Measurements from ENCODE around the gene PHTF1.

PHTF1 gene

GRCh38 chr1:113665071-113665470 lies 94.2 kb downstream of the PHTF1 start:
- DNase-seq (ENCODE audit: low spot score), result no peak

GRCh38 chr1:113663165-113663951 lies 95.9 kb downstream of the PHTF1 start:
- no peak for DNase-seq (ENCODE audit: low spot score)

GRCh38 chr1:113662101-113662500 lies 97.2 kb downstream of the PHTF1 start:
- DNase-seq (ENCODE audit: low spot score), result no peak

GRCh38 chr1:113660088-113660487 lies 99.2 kb downstream of the PHTF1 start:
- no peak for DNase-seq (ENCODE audit: low spot score)

GRCh38 chr1:113659556-113659955 lies 99.7 kb downstream of the PHTF1 start:
- DNase-seq (ENCODE audit: low spot score), result no peak

DNA sequence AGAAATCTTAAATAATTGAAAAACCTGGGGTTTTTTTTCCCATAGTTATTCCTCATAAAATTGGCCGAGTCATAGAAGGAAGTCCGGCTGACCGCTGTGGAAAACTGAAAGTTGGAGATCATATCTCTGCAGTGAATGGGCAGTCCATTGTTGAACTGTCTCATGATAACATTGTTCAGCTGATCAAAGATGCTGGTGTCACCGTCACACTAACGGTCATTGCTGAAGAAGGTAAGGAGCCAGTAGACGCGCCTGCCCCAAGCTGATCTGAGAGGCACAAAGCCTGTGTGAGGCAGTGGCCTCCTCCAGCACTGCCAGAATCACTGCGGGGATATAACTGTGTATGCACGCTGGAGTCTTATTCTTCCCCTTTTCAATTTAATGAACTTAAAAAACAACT lies 100.3 kb downstream of the PHTF1 start:
- DNase-seq (ENCODE audit: low spot score), result no peak

- no peak for DNase-seq (ENCODE audit: low spot score)
Observed at GRCh38 chr1:113657556-113658063, 101.7 kb downstream of the PHTF1 start.

DNA sequence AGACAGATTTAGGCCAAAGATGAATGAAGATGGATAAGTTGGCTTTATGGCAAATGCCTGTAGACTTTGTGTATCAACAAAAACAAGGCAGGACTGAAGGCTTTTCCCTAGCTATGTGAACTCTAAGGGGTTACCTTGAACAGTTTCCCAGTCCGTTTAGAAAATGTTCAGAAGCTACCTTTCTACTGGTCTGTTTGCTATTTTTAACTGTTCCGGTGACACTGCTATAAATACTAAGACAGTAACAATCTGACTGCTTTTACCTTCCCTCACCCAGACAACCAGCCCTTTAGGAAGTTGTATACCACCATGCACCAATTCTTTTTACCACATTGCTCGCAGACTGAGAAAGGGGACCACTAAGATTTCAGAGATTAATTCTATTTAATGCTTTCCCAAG lies 102.2 kb downstream of the PHTF1 start:
- DNase-seq (ENCODE audit: low spot score), result no peak

GRCh38 chr1:113654883-113655282 lies 104.4 kb downstream of the PHTF1 start:
- DNase-seq (ENCODE audit: low spot score), result no peak

DNA sequence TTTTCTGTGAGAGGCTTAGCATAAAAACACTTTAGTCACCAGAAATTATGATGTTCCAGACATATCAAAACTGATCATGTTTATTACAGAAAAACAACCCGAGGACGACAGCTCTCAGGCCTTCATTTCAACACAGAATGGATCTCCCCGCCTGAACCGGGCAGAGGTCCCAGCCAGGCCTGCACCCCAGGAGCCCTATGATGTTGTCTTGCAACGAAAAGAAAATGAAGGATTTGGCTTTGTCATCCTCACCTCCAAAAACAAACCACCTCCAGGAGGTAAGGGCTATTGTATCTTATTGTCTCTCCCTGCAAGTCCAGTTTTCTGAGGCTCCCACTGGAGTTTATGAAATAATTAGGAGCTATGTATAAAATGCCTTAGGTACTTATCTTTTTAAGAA lies 105.5 kb downstream of the PHTF1 start:
- no peak for DNase-seq (ENCODE audit: low spot score)

- no peak for DNase-seq (ENCODE audit: low spot score)
Observed at GRCh38 chr1:113652771-113653170, 106.5 kb downstream of the PHTF1 start.

DNA sequence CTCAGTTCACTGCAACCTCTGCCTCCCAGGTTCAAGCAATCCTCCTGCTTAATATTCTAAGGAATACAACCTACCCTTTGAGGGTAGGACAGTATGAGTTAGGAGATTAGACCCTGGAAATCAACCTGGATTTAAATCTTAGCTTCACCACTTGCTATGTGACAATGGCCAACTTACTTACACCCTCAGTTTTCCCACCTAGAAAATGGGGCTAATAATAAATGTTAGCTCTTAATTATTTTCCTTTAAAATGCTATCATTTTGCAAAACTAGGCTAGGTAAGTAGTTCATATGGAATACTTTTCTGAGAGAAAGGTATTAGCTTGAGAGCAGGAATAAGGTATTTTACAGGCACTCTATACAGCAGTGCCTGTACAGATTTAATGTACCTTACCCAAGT lies 110.8 kb downstream of the PHTF1 start:
- DNase-seq (ENCODE audit: low spot score), result no peak

DNA sequence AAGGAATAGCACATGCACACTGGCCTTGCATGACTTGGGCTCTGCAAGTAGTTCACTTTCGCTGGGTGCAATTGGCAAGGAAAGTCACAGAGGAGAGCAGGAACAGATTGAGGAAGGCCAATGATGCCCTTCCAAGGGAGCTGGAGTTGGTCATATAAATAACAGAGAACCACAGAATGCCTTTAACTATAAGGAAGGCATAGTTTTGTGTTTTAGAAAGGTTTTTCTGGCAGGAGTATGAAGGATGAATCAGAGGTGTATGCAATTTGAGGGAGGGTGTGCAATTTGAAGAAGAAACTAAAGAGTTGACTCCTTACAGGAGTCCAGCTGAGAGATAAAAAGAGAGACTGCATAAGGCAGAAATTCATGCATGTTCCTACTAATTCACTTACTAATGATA lies 112.1 kb downstream of the PHTF1 start:
- DNase-seq (ENCODE audit: low spot score), result no peak

Data from left forelimb (tissue), 1 donor.